KOPT-K1 (cell line): ENCODE results near the gene ROR1.

Experiments
- H3K27ac ChIP-seq: fragments of 200-600 bp; sonication (generic); 2 replicates; pipeline ENCODE4 v1.5.1; 2016; ENCODE audit warnings: antibody characterized with exemption, mild to moderate bottlenecking, low read depth, low read length; ENCODE audit not compliant: poor library complexity, severe bottlenecking
- H3K36me3 ChIP-seq: fragments of 200-600 bp; sonication (generic); 2 replicates; pipeline ENCODE4 v1.5.1; 2017; ENCODE audit warnings: antibody characterized with exemption, mild to moderate bottlenecking, low read length, moderate library complexity; ENCODE audit not compliant: insufficient read depth
- H3K9me3 ChIP-seq: fragments of 200-600 bp; sonication (generic); 2 replicates; pipeline ENCODE4 v1.5.1; 2017; ENCODE audit warnings: antibody characterized with exemption, low read length, mild to moderate bottlenecking; ENCODE audit not compliant: insufficient read depth, poor library complexity, severe bottlenecking

The ROR1 gene

DNA sequence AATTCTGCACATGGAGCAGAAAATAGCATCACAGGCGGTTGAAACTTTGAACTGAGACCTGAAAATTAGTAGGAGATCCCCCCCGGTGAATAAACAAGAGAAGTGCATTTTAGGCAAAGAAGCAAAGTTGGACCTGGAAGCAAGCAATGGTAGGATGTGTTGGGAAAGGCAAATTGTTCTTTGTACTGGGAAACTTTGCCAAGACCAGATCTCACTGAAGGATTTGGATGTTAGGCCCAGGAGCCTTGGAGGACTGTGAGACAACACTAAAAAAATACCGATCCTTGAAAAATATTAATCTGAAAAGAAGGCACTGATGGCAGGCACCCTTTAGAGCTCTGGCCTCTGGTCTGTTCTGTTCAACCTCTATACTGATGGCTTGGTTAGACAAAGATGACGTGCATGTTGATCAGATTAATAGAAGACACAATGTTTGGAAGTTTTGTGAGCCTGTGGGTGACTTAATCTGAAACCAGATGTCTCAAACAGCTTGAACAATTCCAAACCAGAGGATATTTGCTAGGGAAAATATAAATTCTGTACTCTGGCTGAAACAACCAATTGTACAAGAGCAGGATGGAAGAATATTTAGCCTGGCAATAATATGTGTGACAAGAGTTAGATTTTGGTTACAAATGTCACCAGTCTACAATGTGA is 108.4 kb downstream of the ROR1 start:
- Histone ChIP-seq H3K36me3 (no peaks in the 10 kb centered on the region), H3K9me3 (no peaks in the 10 kb centered on the region), H3K27ac (no peak overlapping the region)

DNA sequence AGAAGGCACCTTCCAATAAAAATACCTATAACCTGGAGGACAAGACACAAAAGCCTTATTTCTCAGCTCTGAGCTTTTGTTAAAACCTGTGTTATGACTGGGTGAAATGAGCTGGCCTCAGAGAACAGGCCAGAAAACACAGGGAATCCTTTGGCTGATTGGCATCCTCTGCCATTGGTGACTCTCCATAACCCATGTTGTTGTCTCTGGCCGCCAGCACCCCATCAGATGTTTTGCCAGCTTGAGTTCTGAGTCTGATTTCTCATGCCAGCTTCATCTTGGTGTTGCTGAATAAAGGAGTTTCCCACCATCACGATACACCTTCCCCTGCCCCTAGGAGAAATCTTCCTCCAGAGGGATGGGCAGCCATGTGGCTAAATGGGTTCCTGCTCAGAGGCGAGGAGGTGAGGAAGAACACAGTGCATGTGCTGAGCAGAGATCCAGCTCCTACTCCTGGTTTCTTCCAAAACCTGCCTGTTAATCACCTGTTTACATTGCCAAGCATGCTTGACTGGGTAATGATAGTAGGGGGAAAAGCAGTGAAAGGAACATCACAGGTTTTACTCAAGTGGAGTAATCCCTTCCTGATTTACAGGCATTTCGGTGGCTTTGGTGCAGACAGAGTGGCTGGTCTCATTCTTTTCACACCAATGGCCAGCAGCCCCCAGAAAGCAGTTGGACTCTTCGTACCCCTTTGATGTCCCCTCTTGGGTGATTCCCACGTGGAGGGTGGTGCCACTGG is 109.8 kb downstream of the ROR1 start:
- Histone ChIP-seq H3K9me3 (no peaks in the 10 kb centered on the region), H3K27ac (no peak overlapping the region), H3K36me3 (no peaks in the 10 kb centered on the region)

DNA sequence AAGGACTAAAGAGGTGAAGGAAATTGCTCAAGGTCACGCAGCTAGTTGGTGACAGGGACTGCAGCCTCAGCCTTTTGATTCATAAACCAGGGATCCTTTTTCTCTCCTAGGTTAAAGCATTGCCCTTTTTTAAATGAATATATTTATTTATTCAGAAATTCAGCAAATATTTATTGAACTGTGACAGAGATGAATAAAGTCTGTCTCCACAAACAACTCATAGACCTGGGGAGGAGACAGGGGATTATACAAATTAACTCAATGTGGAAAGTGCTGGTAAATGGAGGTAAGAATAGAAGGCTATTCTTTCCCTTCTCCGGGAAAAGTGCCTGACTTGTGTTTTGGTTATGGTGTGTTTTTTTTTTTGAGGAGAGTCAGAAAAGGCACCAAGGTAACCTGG is 110.7 kb downstream of the ROR1 start:
- Histone ChIP-seq H3K36me3 (no peaks in the 10 kb centered on the region), H3K27ac (no peak overlapping the region), H3K9me3 (no peaks in the 10 kb centered on the region)

DNA sequence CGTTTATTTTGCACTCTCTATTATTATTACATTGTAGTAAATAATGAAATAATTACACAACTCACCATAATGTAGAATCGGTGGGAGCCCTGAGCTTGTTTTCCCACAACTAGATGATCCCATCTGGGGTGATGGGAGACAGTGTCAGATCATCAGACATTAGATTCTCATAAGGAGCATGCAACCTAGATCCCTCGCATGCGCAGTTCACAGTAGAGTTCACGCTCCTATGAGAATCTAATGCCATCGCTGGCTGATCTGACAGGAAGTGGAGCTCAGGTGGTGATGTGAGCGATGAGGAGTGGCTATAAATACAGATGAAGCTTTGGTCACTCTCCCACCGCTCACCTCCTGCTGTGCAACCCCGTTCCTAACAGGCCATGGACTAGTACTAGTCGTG is 112.1 kb downstream of the ROR1 start:
- no peaks in the 10 kb centered on the region for H3K9me3 ChIP-seq
- no peak overlapping the region for H3K27ac ChIP-seq
- H3K36me3 ChIP-seq: no peaks in the 10 kb centered on the region

DNA sequence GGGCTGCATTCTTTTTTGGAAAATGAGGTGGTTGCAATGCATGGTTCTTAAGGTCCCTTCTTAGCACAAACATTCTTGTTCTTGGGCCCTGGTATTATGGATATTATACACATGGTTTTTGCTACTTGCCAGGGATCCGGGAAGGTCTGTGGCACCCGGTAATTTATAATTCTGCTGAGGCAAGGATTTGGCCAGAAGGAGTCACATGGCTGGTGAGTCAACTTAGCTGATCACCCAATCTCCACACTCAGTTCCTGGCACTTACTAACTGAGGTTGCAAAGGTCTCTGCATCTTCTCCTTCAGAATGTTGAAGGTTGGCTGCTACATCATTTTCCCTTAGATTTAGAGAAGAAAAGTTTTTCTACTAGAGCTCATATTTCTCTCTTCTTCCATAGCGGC is 112.5 kb downstream of the ROR1 start:
- Histone ChIP-seq H3K9me3 (no peaks in the 10 kb centered on the region), H3K27ac (no peak overlapping the region), H3K36me3 (no peaks in the 10 kb centered on the region)

DNA sequence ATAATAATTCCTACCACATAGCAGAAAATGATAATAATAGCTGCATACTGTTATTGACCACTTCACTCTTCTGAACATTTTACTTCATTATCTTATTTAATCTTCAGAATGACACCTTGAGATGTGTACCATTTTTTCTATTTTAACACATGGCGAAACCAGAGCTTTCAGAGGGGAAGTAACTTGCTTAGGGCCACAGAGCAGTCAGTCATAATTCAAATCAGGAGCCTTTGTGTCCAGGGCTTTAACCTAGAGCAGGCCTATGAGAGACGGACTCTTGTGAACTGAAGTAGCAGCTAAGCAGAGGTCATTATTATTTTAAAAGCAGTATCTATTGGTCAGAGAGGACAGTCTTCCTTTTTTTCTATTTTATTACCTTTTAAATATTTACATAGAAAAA is 114.0 kb downstream of the ROR1 start:
- Histone ChIP-seq H3K27ac (no peak overlapping the region), H3K9me3 (no peaks in the 10 kb centered on the region), H3K36me3 (no peaks in the 10 kb centered on the region)

DNA sequence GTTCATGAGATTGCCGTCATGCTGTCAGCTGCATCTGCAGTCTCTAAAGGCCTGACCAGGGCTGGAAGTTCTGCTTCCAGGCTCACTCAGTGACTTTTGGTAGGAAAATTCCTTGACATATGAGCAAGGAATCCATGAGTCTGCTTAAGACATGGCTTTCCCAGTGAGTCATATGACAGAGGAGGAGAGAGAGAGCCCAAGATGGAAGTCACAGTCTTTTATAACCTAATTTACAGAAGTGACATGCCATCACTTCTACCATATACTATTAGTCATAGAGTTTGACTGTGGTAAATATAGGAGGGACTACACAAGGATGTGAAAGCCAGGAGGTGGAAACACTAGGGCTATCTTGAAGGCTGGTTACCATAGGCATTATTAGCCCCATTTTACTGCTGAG is 115.2 kb downstream of the ROR1 start:
- no peaks in the 10 kb centered on the region for H3K36me3 ChIP-seq
- H3K9me3 ChIP-seq: no peaks in the 10 kb centered on the region
- no peak overlapping the region for H3K27ac ChIP-seq

DNA sequence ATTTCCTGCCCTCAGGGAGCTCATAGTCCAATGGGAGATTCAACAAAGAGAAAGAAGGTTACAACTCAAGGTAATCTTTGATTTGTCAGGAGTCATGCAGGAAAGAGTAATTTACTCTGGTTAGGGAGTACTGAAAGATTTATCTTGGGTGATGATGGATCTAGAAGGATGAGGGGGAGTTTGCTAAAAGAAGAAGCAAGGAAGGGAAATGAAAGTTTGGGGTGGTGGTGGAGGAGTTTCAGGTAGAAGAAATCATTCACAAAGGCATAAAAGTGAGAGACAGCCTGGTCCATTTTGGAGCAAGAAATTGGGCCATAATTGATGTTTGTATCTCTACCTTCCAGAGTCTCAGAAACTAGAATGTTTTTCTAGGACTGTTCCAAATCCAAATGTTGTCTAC is 116.7 kb downstream of the ROR1 start:
- Histone ChIP-seq H3K27ac (no peak overlapping the region), H3K36me3 (no peaks in the 10 kb centered on the region), H3K9me3 (no peaks in the 10 kb centered on the region)

DNA sequence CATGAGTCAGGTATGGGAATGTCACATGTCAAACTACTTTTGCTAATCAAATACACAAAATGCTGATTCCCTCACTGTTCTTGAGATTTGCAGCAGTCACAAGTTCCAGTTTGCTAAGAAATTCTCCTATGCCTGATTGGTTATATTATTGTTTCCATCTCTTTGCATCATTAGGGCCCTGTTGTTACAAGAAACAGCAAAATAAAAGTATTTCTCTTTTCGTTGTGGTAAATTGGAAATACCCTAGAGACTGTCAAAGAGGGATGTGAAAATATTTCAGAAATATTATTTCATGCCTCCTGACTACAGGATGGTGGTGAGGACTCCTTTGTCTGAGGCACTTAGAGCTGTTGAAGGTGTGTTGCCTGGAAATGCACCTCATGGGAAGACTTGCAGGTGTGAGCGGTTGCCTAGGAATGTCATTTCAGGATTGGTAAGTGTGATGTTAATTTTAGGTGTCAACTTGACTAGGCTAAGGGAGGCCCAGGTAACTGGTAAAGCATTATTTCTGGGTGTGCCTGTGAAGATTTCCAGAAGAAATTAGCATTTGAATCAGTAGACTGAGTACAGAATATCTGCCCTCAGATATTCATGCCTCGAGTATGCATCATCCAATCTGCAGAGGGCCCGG is 117.4 kb downstream of the ROR1 start:
- Histone ChIP-seq H3K36me3 (no peaks in the 10 kb centered on the region), H3K27ac (no peak overlapping the region), H3K9me3 (no peaks in the 10 kb centered on the region)

DNA sequence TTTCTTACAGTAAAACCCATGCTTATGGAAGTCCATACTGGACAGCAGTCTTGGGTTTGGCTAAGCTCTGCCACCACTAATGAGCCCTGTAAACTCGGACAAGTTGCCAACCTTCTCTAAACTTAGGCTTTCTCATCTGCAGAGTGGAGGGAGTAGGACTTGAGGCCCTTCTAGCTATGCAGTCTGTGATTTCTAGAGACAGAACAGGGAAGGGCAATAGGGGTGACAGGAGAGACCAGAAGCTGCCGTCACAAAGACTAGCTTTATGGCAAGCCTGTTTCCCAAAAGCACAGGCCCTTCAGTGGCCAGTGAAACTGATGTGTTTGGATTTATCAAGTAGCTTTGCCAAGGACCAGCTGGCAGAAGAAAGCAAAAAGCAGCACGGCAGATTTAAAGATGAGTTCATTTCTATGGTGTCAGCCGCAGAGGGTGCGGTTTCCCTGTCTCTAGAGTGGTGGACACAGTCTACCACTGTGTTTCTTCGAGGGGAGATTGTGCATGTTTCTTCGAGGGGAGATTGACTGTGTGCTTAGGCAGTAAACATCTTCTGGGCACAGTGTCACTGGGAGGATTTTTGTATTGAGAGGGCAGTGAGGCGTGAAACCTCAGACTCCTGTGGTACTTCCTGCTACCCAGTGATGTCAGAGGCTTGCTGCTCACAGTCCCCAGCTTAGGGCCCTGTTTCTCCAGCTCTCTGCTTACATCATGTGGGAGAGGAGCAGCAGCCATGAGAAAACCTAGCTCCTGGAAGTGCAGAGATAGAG is 119.0 kb downstream of the ROR1 start:
- no peaks in the 10 kb centered on the region for H3K36me3 ChIP-seq
- no peak overlapping the region for H3K27ac ChIP-seq
- H3K9me3 ChIP-seq: no peaks in the 10 kb centered on the region

DNA sequence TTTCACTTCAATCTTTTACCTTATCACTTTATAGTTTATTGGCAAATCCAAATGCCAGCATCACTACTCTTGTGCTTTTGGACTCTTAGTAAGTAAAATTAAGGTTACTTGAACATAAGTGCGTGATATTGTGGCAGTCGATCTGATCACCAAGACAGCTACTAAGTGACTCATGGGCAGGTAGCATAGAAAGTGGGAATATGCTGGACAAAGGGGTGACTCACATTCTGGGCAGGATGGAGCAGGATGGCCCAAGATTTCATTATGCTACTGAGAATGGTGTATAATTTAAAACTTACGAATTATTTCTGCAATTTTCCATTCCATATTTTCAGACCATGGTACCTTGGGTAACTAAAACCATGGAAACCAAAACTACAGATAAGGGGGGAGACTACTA is 120.2 kb downstream of the ROR1 start:
- H3K9me3 ChIP-seq: no peaks in the 10 kb centered on the region
- H3K27ac ChIP-seq: no peak overlapping the region
- H3K36me3 ChIP-seq: no peaks in the 10 kb centered on the region

DNA sequence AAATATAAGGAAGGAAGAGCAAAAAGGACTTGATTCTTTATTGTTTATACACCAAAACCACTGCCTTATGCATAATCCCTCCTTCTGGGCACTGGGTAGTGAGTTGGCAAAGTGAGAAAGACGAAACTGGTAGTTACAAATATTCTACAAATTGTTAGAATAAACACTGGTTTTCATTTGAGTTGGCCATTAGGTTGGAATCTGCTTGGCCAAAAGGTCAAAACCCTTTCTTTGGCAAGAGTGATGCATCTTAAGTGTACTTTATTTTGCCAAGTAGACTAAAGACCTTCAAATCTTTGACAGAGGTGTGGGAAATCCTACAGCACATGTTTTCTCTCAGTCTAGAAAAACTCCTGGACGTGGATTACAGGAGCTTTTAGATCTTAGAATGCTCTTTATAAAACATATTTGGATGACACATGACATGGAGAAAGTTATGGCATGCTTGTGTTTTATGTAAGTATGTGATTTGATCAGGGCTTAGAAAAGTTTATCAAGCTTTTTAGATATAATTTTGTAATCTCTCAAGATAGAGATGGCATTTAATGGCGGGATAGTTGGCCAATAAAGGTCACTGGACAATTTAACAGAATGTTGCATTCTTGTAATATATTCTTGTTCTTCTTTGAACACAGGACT is 120.9 kb downstream of the ROR1 start:
- H3K9me3 ChIP-seq: no peaks in the 10 kb centered on the region
- no peak overlapping the region for H3K27ac ChIP-seq
- H3K36me3 ChIP-seq: no peaks in the 10 kb centered on the region

DNA sequence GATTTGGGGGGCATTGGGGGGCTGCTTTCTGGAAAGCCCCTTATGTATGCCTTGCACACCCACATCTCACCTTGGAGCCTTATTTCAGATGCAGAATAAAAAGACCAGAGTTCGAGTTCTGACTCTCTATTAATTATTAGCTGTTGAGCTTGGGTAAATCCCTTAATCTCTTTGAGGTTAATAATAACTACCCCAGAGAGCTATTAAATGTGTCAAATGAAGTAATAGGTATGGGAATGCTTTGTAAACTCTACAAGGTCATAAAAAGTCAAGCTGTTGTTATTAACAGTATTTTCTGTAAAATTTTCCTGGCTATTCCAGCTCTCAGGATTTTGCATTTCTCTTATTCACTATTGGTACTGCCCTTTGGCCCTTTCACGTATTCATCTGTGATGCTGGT is 122.9 kb downstream of the ROR1 start:
- Histone ChIP-seq H3K9me3 (no peaks in the 10 kb centered on the region), H3K27ac (no peak overlapping the region), H3K36me3 (no peaks in the 10 kb centered on the region)

DNA sequence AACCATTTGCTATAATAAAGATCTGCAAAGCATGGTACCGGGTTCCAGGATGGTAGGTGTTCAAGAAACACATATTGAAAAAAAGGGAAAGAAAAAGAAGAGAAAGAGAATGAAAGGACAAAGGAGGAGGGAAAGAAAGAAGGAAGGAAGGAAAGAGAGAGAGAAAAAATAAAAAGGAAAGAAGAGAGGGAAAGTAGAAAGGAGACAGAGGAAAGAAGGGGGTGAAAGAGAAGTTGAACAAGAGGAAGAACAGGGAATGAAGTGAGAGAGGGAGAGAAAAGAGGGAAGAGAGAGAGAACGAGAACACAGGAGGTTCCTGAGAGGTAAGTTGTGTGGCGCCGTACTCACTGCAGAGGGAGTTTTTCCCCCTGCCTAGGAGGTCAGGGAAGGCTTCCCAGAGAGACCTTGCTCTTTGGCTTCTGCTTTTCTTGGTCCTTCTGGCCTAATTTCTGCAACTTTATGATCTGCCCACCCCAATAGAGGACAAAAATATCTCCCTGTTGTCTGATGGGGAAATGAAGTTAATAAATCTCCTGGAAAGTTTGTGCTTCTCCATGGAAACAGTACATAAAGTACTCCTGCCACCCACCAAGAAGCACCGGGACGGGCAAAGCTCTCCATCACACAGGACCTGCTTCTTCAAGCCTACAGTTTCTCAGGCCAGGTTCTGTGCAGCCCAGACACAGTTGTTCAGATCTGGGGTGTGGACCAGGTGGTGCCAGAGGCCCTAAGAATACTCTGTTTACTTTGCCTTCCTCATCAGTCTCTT is 124.8 kb downstream of the ROR1 start:
- H3K9me3 ChIP-seq: no peaks in the 10 kb centered on the region
- H3K27ac ChIP-seq: no peak overlapping the region
- no peaks in the 10 kb centered on the region for H3K36me3 ChIP-seq
